CD4-positive, alpha-beta memory T cell (primary cell): ENCODE results near the gene SOCS2. TPM values are rescaled to one million over a fixed set of nuclear protein-coding genes. Genes with fewer than 3 reads are reported as not detected.

ENCODE experiments used
- polyA plus RNA-seq, 2 donors: library from polyadenylated mRNA; unstranded; fragments of 300-500 nt; fragmentation: Illumina TruSeq; gene quantifications; one replicate each; pipeline ENCODE4 v1.2.3, GENCODE V29; 2021
- total RNA-seq, 2 experiments: library from RNA; stranded (reverse); gene quantifications; one replicate each; pipeline ENCODE4 v1.2.3, GENCODE V29; 2021

SOCS2 gene
- total and polyA plus RNA-seq, 4 experiments from 2014 or later: 1.7 to 69.0 (median 20.0) TPM

Other genes with a start within 250 kb of the SOCS2 start
- 10 to 100 TPM; 41.8 to 45.2 TPM for gene NUDT4, start 194.8 kb upstream of the SOCS2 start, total RNA-seq
- gene NUDT4, start 194.8 kb upstream of the SOCS2 start, polyA plus RNA-seq: 10 to 100 TPM; 39.3 to 49.6 TPM
- gene UBE2N, start 130.7 kb upstream of the SOCS2 start, total RNA-seq: 10 to 100 TPM; 71.2 to 72.8 TPM
- 100 to 1,000 TPM; 199 to 227 TPM for gene UBE2N, start 130.7 kb upstream of the SOCS2 start, polyA plus RNA-seq
- 10 to 100 TPM; 40.1 to 43.2 TPM for gene MRPL42, start 105.2 kb upstream of the SOCS2 start, total RNA-seq
- gene MRPL42, start 105.2 kb upstream of the SOCS2 start, polyA plus RNA-seq: 10 to 100 TPM; 75.7 to 92.8 TPM
- gene CRADD, start 104.7 kb downstream of the SOCS2 start, total RNA-seq: 10 to 100 TPM; 15.7 to 16.0 TPM
- 10 to 100 TPM; 13.3 to 18.3 TPM for gene CRADD, start 104.7 kb downstream of the SOCS2 start, polyA plus RNA-seq